GM23338 (cell line): Measurements from ENCODE around the gene OR1B1. TPM values are rescaled to one million over a fixed set of nuclear protein-coding genes. Genes with fewer than 3 reads are reported as not detected.

Experiments used
- ATAC-seq: fragments of 200-7000 bp; cut with Tn5 transposase; 3 replicates; pipeline ENCODE4 v1.9.1; 2020
- DNase-seq: peaks from one replicate; pipeline ENCODE4 v3.0.0-alpha.2; 2015; ENCODE audit warnings: low spot score
- H2AFZ ChIP-seq: fragments of 200-600 bp; sonication (generic); 2 replicates; pipeline ENCODE4 v1.8.0; 2016; ENCODE audit warnings: antibody characterized with exemption, mild to moderate bottlenecking, moderate library complexity
- H3F3A ChIP-seq: fragments of 200-600 bp; sonication (generic); replicated peaks from 2 replicates; pipeline ENCODE4 v1.8.0; 2017; ENCODE audit warnings: antibody characterized with exemption, mixed run types, low read depth
- H3K27ac ChIP-seq: fragments of 200-600 bp; sonication (generic); 2 replicates; pipeline ENCODE4 v1.6.1; 2016; ENCODE audit warnings: low read depth
- H3K27me3 ChIP-seq: fragments of 200-600 bp; sonication (generic); 2 replicates; pipeline ENCODE4 v1.8.0; 2016; ENCODE audit warnings: mild to moderate bottlenecking, mixed run types, moderate library complexity; ENCODE audit not compliant: insufficient read depth
- H3K36me3 ChIP-seq: fragments of 200-600 bp; sonication (generic); 2 replicates; pipeline ENCODE4 v1.8.0; 2016; ENCODE audit warnings: mild to moderate bottlenecking; ENCODE audit not compliant: insufficient read depth
- H3K4me1 ChIP-seq: fragments of 200-600 bp; sonication (generic); 2 replicates; pipeline ENCODE4 v1.8.0; 2016; ENCODE audit warnings: mild to moderate bottlenecking, moderate library complexity; ENCODE audit not compliant: insufficient read depth
- H3K4me2 ChIP-seq: fragments of 200-600 bp; sonication (generic); 2 replicates; pipeline ENCODE4 v1.7.1; 2017; ENCODE audit warnings: mixed run types
- H3K4me3 ChIP-seq: fragments of 200-600 bp; sonication (generic); 2 replicates; pipeline ENCODE4 v1.6.1; 2016; ENCODE audit warnings: mixed run types
- H3K79me2 ChIP-seq: fragments of 200-600 bp; sonication (generic); replicated peaks from 2 replicates; pipeline ENCODE4 v1.8.0; 2017; ENCODE audit warnings: mild to moderate bottlenecking; ENCODE audit not compliant: insufficient read depth
- H3K9me2 ChIP-seq: fragments of 200-600 bp; sonication (generic); 2 replicates; pipeline ENCODE4 v1.8.0; 2017; ENCODE audit not compliant: insufficient read depth
- H4K20me1 ChIP-seq: fragments of 200-600 bp; sonication (generic); replicated peaks from 2 replicates; pipeline ENCODE4 v1.8.0; 2017; ENCODE audit warnings: mild to moderate bottlenecking; ENCODE audit not compliant: insufficient read depth
- H3K27ac Mint-ChIP-seq: 2 replicates; pipeline ENCODE4 v1.8.0; 2020; ENCODE audit warnings: inconsistent platforms, mild to moderate bottlenecking, moderate library complexity, mixed read lengths
- H3K27me3 Mint-ChIP-seq: 3 replicates; pipeline ENCODE4 v1.8.0; 2022; ENCODE audit warnings: low read depth, mild to moderate bottlenecking, moderate library complexity, mixed read lengths, inconsistent platforms; ENCODE audit not compliant: insufficient read depth, poor library complexity
- H3K36me3 Mint-ChIP-seq: 3 replicates; pipeline ENCODE4 v1.8.0; 2021; ENCODE audit warnings: low read depth, mild to moderate bottlenecking, inconsistent platforms, moderate library complexity, mixed read lengths
- H3K4me1 Mint-ChIP-seq: 3 replicates; pipeline ENCODE4 v1.8.0; 2020; ENCODE audit warnings: mild to moderate bottlenecking, inconsistent platforms, mixed read lengths
- H3K4me3 Mint-ChIP-seq: 3 replicates; pipeline ENCODE4 v1.8.0; 2021; ENCODE audit warnings: moderate library complexity, mild to moderate bottlenecking, inconsistent platforms, mixed read lengths
- H3K9me3 Mint-ChIP-seq: 3 replicates; pipeline ENCODE4 v1.8.0; 2020; ENCODE audit warnings: moderate library complexity, mild to moderate bottlenecking, inconsistent platforms, mixed read lengths
- CTCF ChIP-seq, 2 experiments: fragments of 200-600 bp in 1 of 2; sonication (generic) in 1 of 2; conservative IDR thresholded peaks; 2 replicates each; pipeline versions ENCODE4 v1.5.1 to v1.6.1; 2016 to 2017; ENCODE audit warnings: antibody characterized with exemption in 2 of 2, low read depth in 2 of 2, mild to moderate bottlenecking in 2 of 2, moderate library complexity in 1 of 2
- ETS1 ChIP-seq: IDR thresholded peaks from 2 replicates; pipeline ENCODE4 v1.6.1; 2016; ENCODE audit warnings: antibody characterized with exemption
- EZH2 ChIP-seq: fragments of 200-600 bp; sonication (generic); IDR thresholded peaks from one replicate; pipeline ENCODE4 v1.8.0; 2017; ENCODE audit warnings: antibody characterized with exemption, mild to moderate bottlenecking, low read depth; ENCODE audit not compliant: unreplicated experiment
- EZH2phosphoT487 ChIP-seq: fragments of 200-600 bp; sonication (generic); IDR thresholded peaks from one replicate; pipeline ENCODE4 v1.8.1; 2018; ENCODE audit warnings: antibody characterized with exemption; ENCODE audit not compliant: unreplicated experiment
- JUNB ChIP-seq: IDR thresholded peaks from one replicate; pipeline ENCODE4 v1.6.1; 2016; ENCODE audit warnings: antibody characterized with exemption; ENCODE audit not compliant: unreplicated experiment
- NANOG ChIP-seq: IDR thresholded peaks from 2 replicates; pipeline ENCODE4 v1.6.1; 2016; ENCODE audit warnings: antibody characterized with exemption, borderline replicate concordance
- ZNF331 ChIP-seq: fragments of 250-450 bp; sonication (Bioruptor Pico); IDR thresholded peaks from 2 replicates; pipeline ENCODE4 v1.5.0; 2020; ENCODE audit warnings: low read depth, mild to moderate bottlenecking, moderate library complexity
- ZNF462 ChIP-seq: fragments of 250-450 bp; sonication (Bioruptor Pico); IDR thresholded peaks from 2 replicates; pipeline ENCODE4 v1.5.0; 2020; ENCODE audit warnings: mild to moderate bottlenecking, moderate library complexity
- polyA plus RNA-seq: library from polyadenylated mRNA; unstranded; fragments of >200 nt; fragmentation: Nextera tagmentation; extraction: Ambion mirVana; gene quantifications from 2 replicates; pipeline ENCODE4 v1.2.1, GENCODE V29; 2016
- total RNA-seq: library from RNA; depleted of rRNA; stranded (reverse); fragments of >200 nt; shearing (Covaris generic); gene quantifications from 2 replicates; pipeline ENCODE4 v1.2.3, GENCODE V29; 2014

OR1B1 gene
- total and polyA plus RNA-seq, 2 experiments from 2014 or later = not detected

- TF ChIP-seq ZNF462 (CRISPR knock-in tag) = no peak
- TF ChIP-seq ZNF331 = no peak
- TF ChIP-seq EZH2phosphoT487 = no peak
- no peak for TF ChIP-seq EZH2
- no peak for TF ChIP-seq ETS1
These were observed 4.0 kb upstream of the OR1B1 start, which contains the start of gene OR1L1 (continued) for GRCh38 chr9:122661416-122661815.

- Histone ChIP-seq H3K4me1 (no peaks in the 10 kb centered on the region), H3K27me3 (no peaks in the 10 kb centered on the region), H3K36me3 (no peaks in the 10 kb centered on the region; the same call in 1 of the 2 replicates), H4K20me1 (no peaks in the 10 kb centered on the region), H3K4me2 (no peak overlapping the region), H3K4me3 (no peak overlapping the region), H3K27ac (no peak overlapping the region), H3K79me2 (no peaks in the 10 kb centered on the region), H3K9me2 (no peaks in the 10 kb centered on the region), H2AFZ (no peak overlapping the region), H3F3A (no peaks in the 10 kb centered on the region)
- no peak for DNase-seq
- Mint-ChIP-seq H3K27me3 (peaks cover 2% of the 10 kb centered on the region), H3K9me3 (peaks cover 87% of the 10 kb centered on the region), H3K4me3 (no peak overlapping the region), H3K27ac (no peak overlapping the region), H3K4me1 (no peaks in the 10 kb centered on the region; the same call in 2 of the 3 replicates), H3K36me3 (peaks cover 8% of the 10 kb centered on the region)
- no peak for ATAC-seq
- TF ChIP-seq CTCF (conservative IDR thresholded peaks at IDR 0.05; ENCODE audit: low read depth in 2 of 2) (no peak), JUNB (no peak), EZH2phosphoT487 (no peak), NANOG (no peak)
These were observed 1.0 kb downstream of the OR1B1 start for GRCh38 chr9:122656378-122656777.
